ENCODE measurements around the gene ANKRD31.
"Not testable (repeated sequence)": the region's sequence is repeated elsewhere in the genome, so short reads cannot be mapped to it uniquely, and the experiment has no call there.

The ANKRD31 gene

DNA sequence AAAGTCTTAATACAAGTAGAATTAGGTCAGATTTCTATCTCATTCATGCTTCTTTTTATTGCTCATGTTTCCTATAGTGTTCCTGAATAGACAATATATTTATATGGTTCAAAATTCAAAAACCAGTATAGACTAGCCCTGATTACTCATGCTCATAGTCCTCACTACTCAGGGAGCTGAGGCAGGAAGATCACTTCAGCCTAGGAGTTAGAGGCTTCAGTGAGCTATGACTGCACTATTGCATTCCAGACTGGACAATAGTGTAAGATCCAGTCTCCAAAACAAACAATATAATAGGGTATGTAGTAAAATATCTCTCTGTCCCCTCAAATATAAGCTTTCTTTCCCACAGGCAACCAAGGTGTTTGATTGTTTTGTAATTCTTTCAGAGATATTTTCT lies 2.4 kb downstream of the ANKRD31 start:
- no peak for DNase-seq (ENCODE audit: low spot score)

DNA sequence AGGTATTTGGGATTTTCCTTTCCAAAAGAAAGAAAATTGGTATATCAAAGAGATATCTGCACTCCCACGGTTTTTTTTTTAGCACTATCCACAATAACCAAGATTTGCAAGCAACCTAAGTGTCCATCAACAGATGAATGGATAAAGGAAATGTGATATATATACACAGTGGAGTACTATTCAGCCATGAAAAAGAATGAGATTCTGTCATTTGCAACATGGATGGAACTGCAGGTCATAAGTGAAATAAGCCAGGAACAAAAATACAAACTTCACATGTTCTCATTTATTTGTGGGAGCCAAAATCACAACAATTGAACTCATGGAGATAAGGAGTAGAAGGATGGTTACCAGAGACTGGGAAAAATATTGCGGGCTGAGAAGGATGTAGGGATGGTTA lies 9.8 kb downstream of the ANKRD31 start:
- DNase-seq (ENCODE audit: low spot score) = no peak

DNA sequence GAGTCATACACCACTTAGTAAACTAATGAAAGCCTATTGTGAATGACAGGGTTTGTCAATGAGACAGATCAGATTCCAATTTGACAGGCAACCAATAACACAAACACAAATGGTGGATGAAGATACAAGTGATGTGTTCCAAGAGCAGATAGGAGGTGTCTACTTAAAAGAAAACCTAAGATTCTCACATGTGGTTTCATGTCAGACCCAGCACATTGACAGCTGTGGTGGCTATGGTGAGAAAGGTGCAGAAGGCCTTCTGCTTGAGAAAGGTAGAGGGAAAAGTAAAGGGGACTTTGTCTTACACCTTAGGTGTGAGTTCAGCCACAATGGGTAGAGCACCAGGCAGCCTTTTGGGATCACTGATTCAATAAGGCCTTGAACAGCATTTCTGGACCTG lies 11.2 kb downstream of the ANKRD31 start:
- no peak for DNase-seq (ENCODE audit: low spot score)

DNA sequence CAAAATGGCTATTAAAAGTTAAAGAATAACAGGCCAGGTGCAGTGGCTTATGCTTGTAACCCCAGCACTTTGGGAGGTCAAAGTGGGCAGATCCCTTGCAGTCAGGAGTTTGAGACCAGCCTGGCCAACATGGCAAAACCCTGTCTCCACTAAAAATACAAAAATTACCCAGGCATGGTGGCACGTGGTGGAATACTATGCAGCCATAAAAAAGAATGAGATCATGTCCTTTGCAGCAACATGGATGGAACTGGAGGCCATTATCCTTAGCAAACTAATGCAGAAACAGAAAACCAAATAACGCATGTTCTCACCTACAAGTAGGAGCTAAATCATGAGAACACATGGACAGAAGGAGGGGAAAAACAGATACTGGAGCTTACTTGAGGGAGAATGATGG lies 15.9 kb downstream of the ANKRD31 start:
- not testable (repeated sequence) for DNase-seq (ENCODE audit: low spot score)

DNA sequence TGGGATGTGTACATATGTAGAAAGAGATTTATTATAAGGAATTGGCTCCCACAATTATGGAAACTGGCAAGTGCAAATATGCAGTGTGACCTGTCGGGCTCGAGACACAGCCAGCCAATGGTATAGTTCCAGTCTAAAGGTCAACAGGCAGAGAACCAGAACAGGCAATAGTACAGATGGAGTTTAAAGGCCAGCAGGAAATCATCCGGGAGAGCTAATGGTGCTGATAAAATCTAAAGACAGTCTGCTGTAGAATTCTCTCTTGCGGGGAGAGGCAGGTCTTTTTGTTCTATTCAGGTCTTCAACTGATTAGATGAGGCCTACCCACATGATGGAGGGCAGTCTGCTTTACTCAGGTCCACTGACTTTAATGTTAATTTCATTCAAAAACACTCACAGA lies 21.8 kb downstream of the ANKRD31 start:
- no peak for DNase-seq (ENCODE audit: low spot score)

DNA sequence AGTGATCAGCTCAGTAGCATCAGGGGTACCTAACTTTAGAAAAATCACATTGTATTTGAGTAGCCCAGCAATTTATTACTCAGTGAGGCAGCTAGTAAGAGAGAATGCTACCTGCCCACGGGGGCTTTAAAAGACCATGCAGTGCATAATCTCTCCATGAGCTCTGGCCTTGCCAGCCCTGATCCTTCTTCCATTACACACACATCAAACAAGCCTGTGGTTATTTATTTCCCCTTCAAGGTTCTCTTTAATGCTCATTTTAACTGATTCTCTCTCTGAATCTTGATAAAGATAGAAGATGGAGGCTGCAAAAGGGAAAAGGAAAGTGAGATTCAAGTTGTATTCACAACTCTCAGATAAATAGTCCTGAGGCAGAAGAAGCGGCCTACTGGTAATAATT lies 22.3 kb downstream of the ANKRD31 start:
- no peak for DNase-seq (ENCODE audit: low spot score)

DNA sequence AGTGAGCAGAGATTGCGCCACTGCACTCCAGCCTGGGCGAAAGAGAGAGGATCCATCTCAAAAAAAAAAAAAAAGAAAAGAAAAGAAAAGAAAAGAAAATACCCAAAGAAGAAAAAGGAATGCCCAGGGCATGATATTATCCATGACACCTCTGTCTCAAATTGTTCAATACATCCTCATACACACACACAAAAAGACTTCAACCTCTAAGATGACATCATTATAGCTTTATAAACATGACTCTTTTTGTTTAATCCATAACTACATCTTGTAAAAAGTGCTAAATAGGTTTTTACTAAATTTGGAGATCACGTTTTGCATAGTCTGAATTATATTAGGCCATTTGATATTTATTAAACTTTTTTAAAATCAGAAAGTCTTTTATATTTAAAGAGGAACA lies 33.1 kb downstream of the ANKRD31 start:
- DNase-seq (ENCODE audit: low spot score) = no peak

DNA sequence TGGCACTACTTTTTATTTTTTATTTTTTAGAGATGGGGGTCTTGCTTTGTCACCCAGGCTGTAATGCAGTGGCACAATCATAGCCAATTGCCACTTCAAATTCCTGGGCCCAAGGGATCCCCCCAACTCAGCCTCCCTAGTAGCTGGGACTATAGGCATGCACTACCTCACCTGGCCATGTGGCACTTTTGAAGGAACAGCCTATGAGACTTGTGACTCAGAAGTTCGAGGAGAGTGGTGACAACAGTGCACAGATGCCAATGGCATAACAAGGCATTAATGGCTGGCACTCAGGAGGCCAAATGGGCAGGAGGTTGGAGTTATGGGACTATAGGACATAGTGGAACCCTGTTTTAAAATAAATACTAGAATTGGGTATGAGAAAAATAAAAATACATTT lies 33.7 kb downstream of the ANKRD31 start:
- no peak for DNase-seq (ENCODE audit: low spot score)

DNA sequence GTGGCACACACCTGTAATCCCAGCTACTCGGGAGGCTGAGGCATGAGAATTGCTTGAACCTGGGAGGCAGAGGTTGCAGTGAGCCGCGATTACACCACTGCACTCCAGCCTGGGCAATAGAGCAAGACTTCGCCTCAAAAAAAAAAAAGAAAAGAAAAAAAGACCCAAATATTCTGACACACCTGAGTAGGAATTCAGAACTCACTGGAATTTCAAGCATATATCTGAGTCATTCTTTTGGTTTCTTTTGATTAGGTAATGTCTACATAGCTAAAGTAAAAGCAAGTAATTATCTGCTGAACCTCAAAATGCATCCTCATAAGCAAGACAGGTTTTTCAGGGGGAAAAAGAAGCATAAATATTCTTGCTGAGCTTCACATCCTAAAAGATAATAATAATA lies 35.9 kb downstream of the ANKRD31 start:
- no peak for DNase-seq (ENCODE audit: low spot score)

DNA sequence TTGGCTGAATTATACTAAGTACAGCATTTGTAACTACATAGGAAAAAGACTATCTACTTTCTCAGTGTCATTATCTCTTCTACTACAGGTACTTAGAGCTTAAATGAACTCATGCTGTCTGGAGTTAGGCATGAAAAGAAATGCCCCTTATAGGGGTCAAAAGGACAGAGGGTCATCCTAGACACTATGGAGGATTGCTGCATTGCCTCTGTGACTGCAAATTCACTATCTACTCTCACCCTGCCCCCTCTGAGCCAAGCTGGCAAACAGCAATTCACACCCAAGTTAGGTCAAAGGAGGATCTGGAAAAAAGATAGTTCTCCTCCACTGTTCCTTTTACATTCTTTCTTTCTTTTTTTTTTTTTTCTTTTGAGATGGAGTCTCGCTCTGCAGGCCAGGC lies 36.7 kb downstream of the ANKRD31 start:
- DNase-seq (ENCODE audit: low spot score) = no peak

DNA sequence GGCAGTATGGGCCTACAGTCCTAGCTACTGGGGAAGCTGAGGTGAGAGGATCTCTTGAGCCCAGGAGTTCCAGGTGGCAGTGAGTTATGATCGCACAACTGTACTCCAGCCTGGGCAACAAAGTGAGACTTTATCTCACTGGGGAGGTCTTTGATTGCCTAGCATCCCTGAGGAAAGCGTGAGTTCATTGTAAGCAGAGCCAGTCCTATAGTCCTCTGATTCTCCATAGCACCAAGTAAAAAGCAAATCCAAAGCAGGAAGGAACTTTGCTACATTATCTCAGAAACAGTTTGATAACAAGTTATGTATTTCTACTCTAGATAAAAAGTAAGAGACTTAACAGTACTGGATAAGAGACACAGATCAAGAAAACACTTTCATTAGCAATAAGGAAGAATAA lies 37.6 kb downstream of the ANKRD31 start:
- DNase-seq (ENCODE audit: low spot score) = no peak

DNA sequence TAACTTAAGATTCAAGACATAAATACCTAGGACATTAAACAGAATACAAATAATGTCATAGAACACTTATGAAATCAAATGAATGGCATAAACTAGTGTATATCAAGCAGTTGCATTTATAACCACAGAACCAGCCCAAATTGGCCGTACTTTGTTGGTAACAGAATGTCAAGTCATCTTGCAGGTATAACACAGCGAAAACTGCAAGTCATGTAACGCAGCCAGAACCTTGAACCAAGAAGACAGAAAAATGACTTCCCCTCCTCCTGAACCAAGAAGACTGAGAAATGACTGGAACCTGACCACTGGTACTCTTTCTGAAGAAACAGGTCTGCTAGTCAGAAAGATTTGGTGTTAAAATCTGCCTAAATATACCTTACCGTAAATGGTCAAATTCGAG lies 38.9 kb downstream of the ANKRD31 start:
- DNase-seq (ENCODE audit: low spot score) = no peak

DNA sequence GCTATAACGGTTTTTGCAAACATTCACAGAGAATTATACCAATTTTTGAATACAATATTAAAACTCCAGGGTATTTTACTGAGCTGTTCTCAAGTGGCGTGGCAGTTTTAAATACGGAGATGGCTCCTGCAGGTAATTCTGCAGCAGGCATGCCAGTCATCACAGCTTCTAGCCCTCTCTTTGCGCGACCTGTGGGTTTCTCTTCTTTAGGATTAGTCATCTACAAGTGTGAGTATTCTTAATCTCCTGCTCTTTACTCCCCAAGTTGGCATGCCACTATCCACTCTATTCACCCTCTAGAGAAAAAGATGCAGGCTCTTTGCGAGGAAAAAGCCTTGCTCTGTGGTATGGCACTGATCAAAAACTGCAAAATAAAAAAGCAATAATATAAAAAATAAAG lies 43.9 kb downstream of the ANKRD31 start:
- DNase-seq (ENCODE audit: low spot score) = no peak

DNA sequence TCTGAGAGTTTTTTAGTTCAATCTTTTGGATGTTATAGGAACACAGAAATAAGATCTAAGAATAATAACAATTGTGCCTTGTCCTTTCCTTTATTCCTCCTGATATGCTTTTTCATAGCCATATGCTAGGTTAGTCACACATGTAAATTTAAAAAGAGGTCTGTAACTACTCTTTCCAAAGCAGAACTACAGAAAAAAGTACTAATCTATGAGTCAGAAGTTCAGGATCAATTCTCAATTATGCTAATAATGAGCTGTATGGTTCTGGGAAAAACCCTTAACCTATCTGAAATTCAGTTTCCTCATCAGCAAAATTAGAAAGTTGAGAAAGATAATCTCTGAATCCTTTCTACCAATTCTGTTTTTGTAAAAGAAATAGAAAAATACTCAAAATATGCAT lies 44.4 kb downstream of the ANKRD31 start:
- DNase-seq (ENCODE audit: low spot score) = no peak

DNA sequence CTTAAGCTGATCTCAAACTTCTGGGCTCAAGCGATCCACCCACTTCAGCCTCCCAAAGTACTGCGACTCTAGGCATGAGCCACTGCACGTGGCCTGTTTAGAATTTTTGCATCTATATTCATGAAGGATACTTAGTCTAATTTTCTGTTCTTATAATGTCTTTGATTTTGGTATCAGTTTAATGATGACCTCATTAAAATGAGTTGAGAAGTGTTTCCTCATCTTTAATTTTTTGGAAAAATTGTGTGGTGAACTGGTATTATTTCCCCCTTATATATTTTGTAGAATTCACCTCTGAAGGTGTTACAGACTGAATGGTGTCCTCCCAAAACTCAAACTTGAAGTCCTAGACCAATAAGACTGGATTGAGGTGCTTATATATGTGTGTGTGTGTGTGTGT lies 46.5 kb downstream of the ANKRD31 start:
- no peak for DNase-seq (ENCODE audit: low spot score)

DNA sequence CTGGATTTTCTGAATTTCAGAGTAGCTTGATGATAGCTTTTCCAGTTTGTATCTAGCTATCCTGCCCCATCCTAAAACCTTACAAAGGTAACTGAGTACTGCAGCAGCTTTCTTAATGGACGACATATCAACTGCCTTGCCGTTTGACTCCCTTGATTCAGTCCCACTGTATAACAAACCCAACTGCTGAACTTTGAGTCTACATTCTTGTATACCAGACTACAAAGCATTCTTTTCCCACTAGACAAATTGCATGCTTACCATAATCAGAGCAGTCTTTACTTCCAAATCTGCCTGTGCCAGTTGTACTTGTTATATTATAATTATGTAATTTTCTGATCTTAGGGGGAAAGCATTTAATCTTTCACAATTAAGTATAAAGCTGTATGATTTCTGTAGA lies 47.3 kb downstream of the ANKRD31 start:
- DNase-seq (ENCODE audit: low spot score) = no peak

DNA sequence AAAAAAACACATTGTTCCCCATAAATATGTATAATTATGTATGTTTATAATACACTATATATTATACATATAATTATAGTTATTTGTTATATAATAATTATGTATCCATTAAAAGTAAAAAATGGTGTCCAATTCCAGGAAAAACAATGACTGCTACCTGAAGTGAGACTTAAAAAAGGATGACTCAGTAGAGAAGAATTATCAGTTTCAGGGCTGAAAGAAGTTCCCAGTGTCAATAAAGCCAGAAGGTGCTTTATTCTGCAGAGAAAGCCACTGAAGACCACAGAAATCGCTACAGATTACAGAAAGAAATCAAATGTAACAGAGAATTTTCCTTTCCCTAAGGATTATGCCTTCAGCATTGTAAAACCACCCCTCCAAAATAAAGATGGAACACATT lies 50.9 kb downstream of the ANKRD31 start:
- no peak for DNase-seq (ENCODE audit: low spot score)

DNA sequence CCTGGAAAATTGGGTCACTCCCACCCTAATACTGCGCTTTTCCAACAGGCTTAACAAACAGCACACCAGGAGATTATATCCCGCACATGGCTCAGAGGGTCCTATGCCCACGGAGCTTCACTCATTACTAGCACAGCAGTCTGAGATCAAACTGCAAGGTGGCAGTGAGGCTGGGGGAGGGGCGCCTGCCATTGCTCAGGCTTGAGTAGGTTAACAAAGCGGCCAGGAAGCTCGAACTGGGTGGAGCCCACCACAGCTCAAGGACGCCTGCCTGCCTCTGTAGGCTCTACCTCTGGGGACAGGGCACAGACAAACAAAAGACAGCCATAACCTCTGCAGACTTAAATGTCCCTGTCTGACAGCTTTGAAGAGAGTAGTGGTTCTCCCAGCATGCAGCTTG lies 60.7 kb downstream of the ANKRD31 start:
- not testable (repeated sequence) for DNase-seq (ENCODE audit: low spot score)

DNA sequence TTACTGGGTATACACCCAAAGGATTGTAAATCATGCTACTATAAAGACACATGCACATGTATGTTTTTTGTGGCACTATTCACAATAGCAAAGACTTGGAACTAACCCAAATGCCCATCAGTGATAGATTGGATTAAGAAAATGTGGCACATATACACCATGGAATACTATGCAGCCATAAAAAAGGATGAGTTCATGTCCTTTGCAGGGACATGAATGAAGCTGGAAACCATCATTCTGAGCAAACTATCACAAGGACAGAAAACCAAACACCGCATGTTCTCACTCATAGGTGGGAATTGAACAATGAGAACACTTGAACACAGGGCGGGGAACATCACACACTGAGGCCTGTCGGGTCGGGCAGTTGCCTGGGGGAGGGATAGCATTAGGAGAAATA lies 61.8 kb downstream of the ANKRD31 start:
- not testable (repeated sequence) for DNase-seq (ENCODE audit: low spot score)

DNA sequence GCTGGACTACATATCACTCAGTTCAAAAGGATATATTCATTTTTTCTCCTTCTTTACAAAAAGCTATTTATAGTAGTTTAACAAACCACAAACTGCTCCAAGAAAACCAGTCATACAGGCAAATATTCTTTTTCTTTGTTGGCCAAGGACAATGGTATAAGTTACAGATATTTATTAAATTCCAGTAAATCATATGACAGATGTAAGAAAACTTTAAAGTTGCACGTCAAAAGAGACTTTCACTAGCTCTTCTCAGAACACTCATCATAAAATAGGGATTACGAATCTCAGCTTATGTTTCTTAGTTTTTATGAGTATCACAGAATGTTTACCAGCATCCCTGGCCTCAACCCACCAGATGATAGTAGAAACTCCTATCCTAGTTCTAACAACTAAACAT lies 67.2 kb downstream of the ANKRD31 start:
- no peak for DNase-seq (ENCODE audit: low spot score)

DNA sequence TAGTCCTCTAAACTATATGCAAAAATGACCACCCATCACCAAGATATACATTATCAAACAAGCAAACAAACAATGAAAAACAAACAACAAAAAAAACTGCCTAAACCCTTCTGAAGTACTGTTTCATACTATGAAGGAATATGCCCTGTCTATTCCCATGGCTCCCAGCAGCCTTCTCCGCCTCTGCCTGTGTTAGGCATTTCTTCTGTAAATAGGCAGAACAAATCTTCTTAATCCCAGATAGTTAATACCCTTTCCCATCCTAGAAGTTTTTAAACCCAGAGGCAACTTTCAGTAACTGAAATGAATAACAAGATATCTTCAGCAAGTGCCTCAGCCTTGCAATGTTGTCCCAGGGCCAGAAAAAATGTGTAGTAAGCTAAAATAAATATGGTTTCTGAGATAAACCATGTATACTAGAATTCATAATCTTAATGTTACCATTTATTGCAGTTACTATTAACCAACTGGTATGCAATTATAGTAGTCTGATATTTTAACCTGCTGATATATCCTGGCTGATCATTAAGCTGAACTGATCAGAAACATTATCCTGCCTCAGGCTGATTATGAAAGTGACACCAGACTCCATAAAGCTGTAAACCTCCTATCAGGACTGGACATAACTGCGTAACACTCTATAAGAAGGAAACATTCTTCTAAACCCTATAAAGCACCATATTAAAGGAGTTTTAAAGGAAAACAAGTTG lies 68.5 kb downstream of the ANKRD31 start:
- no peak for DNase-seq (ENCODE audit: low spot score)

DNA sequence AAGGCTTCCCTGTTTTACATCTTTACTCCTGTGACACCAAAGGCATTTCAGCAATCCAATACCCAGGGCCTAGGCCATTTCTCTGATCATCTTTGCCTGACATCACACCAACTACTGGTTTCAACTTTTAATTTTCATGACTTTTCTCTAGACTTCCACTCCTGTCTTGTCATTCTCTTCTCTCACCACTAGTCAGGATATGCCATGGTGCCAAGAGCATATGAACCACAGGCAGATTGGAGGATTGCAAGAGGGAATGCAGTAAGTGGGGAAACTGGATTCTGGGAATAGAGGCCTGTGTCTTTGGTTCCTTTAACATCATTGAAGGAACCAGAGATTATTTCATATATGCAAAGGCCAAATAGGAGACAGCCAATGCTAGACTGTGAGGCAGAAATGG lies 69.3 kb downstream of the ANKRD31 start:
- no peak for DNase-seq (ENCODE audit: low spot score)

DNA sequence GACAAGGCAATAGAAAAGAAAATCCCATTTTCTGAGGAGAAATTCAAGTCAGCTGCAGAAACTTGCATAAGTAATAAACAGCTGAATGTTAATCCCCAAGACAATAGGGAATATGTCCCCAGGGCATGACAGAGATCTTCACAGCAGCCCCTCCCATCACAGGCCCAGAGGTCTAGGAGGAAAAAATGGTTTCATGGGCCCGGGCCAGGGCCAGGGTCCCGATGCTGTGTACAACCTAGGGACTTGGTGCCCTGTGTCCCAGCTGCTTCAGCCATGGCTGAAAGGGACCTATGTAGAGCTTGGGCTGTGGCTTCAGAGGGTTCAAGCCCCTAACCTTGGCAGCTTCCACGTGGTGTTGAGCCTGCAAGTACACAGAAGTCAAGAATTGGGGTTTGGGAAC lies 75.2 kb downstream of the ANKRD31 start:
- DNase-seq (ENCODE audit: low spot score) = not testable (repeated sequence)

DNA sequence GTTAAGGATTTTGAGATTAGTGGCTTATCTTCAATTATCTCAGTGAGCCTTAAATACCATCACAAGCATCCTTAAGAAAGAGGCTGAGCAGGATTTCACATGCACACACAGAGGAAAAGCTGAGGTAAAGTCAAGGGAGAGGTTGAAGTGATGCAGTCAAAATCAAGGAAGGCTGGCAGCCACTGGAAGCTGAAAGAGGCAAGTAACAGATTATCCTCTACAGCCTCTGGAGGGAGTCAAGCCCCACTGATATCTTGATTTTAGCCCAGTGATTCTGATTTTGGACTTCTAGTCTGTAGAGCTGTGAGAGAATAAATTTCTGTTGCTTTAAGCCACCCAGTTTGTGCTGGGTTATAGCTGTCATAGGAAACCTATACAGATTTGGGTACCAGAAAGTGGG lies 80.1 kb downstream of the ANKRD31 start:
- DNase-seq (ENCODE audit: low spot score) = no peak

DNA sequence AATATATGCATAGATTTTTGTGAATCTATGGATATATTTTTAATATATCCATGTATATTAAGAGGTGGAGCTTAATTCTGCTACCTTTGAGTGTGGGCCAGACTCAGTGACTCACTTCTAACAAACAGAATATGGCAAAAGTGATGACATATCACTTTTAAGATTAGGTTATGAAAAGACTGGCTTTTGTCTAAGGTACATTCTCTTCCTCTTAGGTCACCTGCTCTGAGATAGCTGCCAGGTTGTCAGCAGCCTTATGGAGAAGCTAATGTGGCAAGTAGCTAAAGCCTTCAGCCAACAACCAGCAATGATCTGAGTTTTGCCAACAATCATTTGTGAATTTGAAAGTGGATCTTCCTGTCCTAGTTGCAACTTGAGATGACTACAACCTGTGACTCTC lies 83.8 kb downstream of the ANKRD31 start:
- no peak for DNase-seq (ENCODE audit: low spot score)
